HG03060 (cell line): ENCODE results near the gene LIN28A.
"Not testable (repeated sequence)": the region's sequence is repeated elsewhere in the genome, so short reads cannot be mapped to it uniquely, and the experiment has no call there.

Experiments
- ATAC-seq: cut with Tn5 transposase; IDR thresholded peaks from one replicate; pipeline ENCODE4 v1.9.1; 2021; ENCODE audit warnings: low read depth, moderate number of reproducible peaks; ENCODE audit not compliant: unreplicated experiment

The LIN28A gene

DNA sequence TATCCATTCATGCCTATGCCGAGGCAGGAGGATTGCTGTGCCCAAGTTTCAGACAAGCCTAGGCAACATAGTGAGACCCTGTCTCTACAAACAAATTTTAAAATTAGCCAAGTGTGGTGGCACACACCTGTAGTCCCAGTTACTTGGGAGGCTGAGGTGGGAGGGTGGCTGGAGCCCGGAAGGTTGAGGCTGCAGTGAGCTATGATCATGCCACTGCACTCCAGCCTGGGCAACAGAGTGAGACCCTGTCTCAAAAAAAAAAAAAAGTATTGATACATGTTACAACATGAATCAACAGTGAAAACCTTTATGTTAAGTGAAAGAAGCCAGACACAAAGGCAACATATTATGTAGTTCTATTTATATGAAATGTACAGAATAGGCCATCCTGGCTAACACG, 25.6 kb upstream of the LIN28A start:
- not testable (repeated sequence) for ATAC-seq

GRCh38 chr1:26387447-26387846, 23.2 kb upstream of the LIN28A start:
- no peak for ATAC-seq

DNA sequence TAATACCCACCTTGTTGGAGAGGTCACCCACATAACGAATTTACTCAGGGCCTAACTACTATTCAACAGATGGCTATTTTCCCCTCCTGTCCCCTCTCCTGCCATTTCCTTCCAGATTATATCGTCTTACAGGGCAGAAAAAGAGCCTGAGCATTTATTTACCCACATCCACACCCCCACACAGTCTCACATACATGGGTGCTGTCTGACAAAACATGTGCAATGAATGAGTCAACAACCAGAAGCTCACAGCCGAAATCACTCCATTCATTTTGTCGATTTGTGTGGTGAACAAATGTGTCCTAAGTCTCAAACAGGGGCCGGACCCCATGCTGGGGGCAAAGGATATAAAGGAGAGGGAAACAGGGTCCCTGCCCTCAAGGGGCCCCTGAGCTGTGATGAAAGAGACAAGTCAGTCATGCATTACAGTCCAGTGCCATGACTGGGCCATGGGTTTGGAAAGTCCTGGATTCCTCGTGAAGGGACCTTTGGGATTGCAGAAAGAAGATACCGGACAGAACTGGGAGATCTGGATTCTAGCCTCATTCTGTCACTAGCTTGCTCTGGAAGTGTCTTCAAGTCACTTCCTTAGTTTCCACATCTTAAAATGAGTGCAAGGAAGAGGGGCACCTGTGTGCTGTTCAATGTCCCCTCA, 21.7 kb upstream of the LIN28A start:
- no peak for ATAC-seq

DNA sequence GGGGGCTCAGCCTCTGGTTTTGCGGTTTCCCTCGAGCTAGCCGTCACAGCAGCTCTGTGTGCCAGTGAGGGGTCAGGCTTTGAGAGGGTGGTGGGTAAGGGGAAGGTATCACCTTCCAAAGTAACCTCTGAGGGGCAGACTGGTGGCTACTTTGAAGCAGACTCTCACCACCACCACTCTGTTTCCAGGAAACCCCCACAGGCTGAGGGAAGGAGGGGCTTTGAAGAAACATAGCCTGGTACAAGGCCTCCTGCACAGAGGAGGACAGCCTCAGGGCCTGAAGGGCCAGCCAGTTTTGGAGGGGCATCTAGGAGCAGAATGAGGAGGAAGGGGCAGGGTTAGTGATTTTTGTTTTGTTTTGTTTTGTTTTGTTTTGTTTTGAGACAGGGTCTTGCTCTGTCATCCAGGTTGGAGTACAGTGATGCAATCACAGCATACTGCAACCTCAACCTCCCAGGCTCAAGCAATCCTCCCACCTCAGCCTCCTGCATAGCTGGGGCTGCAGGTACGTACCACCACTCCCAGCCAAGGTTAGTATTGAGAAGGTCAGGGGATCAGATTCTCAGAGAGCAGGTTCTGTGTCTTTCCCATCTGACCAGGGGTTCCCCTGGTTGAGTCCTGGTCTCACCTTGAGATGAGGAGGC, 20.9 kb upstream of the LIN28A start:
- ATAC-seq, result no peak

DNA sequence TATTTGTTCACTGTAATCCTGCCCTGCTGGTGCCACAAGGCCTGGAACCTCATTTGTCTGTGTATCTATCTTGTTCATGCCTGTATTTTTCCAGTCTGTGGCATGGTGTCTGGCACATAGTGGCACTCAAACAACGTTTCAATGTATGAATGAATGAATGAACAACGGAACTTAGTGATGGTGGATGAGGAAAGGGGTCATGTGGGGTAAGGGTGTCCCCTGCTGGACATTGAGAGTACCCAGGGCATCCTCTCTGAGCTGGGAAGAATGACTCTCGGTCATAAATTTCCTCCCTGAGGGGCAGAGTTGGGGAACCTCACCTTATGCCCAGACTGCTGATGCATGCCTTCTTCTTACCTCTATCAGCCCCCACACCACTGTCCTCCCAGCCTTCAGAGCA, 19.2 kb upstream of the LIN28A start:
- no peak for ATAC-seq

DNA sequence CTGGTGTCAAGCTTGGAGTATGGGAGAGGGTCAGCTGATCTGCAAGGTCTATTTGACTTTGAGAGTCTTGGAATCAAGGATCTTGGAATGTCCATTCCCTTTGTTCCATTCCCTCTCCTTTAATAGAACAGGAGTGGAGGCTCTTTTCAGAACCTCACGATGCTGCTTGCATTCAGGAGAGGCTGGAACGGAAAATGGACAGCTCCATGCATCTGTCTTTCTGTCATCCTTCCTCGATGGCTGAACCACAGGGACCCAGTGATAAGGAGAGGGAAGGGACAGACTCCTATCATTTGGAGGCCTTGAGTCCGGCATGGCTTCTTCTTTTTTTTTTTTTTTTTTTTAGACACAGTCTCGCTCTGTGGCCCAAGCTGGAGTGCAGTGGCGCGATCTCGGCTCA, 14.9 kb upstream of the LIN28A start:
- ATAC-seq, result no peak

- no peak for ATAC-seq
Observed at GRCh38 chr1:26399034-26399433, 11.6 kb upstream of the LIN28A start.

- ATAC-seq, result no peak
Observed at GRCh38 chr1:26401891-26402290, 8.7 kb upstream of the LIN28A start.

- no peak for ATAC-seq
Observed at GRCh38 chr1:26403656-26404055, 7.0 kb upstream of the LIN28A start.

DNA sequence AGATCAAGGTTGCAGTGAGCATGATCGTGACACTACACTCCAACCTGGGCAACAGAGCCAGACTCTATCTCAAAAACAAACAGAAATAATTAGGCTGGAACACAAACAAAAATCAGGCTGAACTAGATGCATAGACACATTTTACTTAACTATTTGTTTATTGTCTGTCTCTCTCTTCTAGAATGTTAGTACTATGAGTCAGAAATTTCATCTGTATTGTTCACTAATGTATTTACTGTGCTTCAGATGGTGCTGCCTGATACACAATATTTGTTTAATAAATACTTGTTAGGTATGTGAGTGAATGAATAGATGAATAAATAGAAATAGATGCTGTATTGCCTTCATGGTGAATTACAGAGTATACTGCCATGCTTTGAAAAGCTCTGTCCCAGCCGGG, 6.0 kb upstream of the LIN28A start:
- no peak for ATAC-seq

DNA sequence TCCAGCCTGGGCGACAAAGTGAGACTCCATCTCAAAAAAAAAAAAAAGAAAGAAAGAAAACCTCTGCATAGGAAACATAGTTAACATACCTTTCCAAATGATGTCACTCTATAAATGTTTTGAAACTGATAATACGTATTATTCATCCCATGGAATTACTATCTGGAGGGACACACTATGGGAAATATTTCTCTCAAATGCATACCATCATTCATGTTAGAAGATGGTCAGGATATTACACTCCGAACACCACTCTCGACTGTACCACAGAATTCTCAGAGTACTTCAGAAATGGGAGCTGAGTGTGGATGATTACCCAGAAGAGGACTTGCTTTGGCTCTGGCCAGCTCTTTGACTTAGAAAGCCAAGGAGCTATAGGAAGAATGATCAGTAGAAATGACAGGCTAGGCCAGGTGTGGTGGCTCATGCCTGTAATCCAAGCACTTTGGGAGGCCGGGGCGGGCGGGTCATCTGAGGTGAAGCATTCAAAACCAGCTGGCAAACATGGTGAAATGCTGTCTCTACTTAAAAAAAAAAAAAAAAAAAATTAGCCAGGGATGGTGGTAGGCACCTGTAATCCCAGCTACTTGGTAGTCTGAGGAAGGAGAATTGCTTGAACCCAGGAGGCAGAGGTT, 5.2 kb upstream of the LIN28A start:
- no peak for ATAC-seq

DNA sequence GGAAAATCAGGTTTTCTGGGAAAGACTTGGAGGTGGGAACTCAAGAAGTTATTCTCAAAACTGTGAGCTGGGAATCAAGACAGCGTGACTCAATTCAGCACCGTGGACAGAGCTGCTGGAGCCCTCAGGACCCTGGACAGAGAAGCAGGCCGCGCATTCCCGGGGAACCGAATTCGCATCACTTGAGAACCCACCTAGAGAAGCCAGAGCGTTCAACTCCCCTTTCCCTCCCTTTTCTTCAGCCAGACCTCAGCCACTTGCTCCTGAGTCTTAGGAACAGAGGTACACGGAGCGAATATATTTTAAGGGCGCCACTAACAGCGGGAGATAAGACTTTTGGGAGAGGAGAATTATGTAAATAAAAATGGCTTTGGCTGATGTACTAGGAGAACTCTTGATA, 2.0 kb upstream of the LIN28A start:
- ATAC-seq, result no peak

GRCh38 chr1:26409191-26409807, 1.3 kb upstream of the LIN28A start:
- no peak for ATAC-seq

DNA sequence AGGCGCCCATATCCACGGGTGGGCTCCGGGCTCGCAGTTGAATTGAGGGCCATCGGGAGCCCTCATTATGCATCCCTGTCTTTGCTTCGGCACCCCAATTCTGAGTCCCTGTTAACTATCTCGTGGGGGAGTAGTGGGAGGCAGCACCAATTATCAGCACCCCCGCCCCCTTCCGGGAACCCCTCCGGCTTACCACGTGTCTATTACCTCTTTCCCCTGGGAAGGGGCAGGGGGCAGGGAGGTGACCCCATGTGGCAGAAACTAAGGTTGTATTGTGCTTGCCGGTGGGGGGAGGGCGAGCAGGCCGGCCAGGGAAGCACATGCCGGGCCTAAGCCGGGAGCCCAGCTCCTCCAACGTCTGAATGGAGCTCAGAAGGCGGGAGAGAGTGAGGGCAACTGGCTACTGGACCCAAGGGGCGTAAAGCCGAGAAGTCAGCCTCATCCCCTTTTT, 1.0 kb downstream of the LIN28A start:
- no peak for ATAC-seq

DNA sequence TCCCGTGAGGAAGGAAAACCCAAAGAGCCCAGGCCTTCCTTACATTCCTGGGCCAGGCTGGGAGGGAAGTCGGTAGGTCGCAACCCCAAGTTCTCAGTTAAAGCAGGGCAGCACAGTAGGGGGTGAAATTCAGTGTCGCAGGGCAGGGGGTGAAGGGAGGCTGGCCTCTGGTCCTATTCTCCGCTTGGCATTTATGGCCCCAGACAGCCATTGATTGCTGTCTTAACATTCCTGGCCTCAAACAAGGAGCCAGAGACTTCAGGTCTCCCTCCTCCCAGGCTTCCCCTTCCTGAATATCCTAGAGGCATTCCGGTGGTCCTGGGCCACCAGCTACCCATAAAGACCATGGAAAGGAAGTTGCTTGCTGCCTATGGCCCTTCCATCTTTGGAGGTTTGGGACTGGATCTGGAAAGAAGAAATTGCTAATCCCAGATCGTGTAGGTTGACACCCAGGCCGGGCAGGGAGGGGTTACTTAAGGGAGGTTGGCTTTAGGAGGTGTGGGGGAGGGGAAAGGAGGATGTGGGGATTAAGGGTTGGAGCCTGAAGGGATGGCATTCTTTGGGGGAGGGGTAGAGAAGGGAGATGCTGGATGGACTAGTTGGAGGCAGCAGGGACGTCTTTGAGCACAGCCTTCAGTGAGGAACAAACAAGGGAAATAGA, 1.7 kb downstream of the LIN28A start:
- no peak for ATAC-seq

DNA sequence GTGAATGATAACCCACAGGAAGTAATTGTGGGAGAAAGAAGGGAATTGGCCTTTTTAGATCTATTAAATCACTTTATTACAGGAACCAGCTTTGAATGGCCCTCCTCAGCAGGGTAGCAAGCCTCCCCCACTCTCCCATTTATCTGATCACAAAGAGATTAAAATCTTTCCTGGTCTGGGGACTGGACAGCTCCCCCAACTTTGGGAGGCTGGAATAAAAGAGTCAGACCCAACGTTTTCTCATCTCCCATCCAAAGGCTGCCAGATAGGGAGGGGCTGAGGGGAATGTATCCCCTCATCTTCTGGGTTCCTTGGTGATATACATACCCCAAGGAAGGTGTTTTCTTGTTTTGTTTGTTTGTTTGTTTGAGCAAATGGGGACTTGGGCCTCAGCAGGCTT, 2.4 kb downstream of the LIN28A start:
- no peak for ATAC-seq

DNA sequence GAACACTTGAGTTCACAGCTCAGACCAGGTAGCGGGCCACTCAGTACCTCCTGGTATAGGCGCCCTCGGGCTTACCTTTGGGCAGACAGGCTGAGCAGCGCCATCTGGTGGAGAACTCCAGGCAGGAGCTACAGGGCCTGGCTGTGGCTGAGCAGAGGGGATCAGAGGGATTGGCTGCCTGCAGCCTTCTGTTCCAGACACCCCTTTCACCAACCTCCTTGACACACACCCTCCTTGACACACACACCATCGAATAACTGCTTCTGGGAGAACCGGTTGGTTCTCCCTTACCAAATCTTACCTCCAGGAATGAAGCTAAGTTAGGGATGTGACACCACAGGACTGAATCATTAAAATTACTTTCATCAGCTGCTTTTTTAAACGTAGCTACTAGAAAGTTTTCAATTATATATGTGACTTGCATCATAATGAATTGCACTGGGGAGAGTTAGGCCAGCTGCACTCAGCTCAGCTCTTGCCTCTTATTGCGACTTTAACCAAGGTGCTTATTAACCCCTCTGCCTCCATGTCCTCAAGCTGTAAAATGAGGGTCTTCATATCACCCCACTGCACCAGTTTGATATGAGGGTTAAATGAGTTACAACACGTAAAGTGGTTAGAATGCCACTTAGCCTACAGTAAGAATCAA, 6.6 kb downstream of the LIN28A start:
- ATAC-seq, result no peak

GRCh38 chr1:26418865-26419349, 8.3 kb downstream of the LIN28A start:
- ATAC-seq, result no peak

- ATAC-seq, result no peak
Observed at GRCh38 chr1:26419494-26419893, 8.9 kb downstream of the LIN28A start.

GRCh38 chr1:26429721-26430120, 19.1 kb downstream of the LIN28A start:
- ATAC-seq, result no peak
